ENCODE data around the gene LSM3. TPM values are rescaled to one million over a fixed set of nuclear protein-coding genes. Genes with fewer than 3 reads are reported as not detected.

LSM3 gene
- total and polyA plus RNA-seq, 12 donors = 4.1 to 25.8 (median 9.5) TPM

DNA sequence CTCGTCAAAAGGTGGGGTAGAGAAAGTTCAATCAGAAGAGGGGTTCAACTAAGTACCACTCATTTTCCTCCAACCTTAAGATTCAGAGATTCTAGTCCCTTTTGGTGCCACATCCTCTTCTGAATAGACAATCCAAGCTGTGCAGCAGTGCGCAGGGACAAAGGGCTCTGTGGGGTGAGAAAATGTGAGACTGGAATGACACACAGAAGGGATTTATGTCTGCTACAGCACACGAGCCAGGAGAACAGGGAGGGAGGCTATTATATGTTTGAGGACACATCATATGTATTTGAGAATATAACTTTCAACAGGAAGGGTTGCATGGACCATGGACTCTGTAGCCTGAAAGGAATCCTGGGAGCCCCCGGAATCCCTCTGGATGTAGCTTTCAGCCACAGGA, 33.0 kb downstream of the LSM3 start:
- Histone ChIP-seq H3K27ac (peak overlapping the region in 1 of 5 donors; percentile 36), H3K36me3 (replicated peaks in 1 of 2) (no peaks in the 10 kb centered on the region), H3K4me3 (no peak overlapping the region), H3K4me1 (replicated peaks in 1 of 2) (peaks cover 0 to 13% of the 10 kb centered on the region in 2 donors), H3K9me3 (replicated peaks in 1 of 3) (no peaks in the 10 kb centered on the region), H3K27me3 (no peaks in the 10 kb centered on the region)
- no peak for DNase-seq
- 69 to 80% (median 73%) methylated on average over 4 of the region's 4 CpGs for WGBS, 4 donors
- TF ChIP-seq POLR2A (IDR thresholded peaks at IDR 0.05) = no peak
- TF ChIP-seq, protein P1, sequence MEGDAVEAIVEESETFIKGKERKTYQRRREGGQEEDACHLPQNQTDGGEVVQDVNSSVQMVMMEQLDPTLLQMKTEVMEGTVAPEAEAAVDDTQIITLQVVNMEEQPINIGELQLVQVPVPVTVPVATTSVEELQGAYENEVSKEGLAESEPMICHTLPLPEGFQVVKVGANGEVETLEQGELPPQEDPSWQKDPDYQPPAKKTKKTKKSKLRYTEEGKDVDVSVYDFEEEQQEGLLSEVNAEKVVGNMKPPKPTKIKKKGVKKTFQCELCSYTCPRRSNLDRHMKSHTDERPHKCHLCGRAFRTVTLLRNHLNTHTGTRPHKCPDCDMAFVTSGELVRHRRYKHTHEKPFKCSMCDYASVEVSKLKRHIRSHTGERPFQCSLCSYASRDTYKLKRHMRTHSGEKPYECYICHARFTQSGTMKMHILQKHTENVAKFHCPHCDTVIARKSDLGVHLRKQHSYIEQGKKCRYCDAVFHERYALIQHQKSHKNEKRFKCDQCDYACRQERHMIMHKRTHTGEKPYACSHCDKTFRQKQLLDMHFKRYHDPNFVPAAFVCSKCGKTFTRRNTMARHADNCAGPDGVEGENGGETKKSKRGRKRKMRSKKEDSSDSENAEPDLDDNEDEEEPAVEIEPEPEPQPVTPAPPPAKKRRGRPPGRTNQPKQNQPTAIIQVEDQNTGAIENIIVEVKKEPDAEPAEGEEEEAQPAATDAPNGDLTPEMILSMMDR (IDR thresholded peaks at IDR 0.05) = no peak
- intact Hi-C loops (cut with DNase I) = no loop called here

DNA sequence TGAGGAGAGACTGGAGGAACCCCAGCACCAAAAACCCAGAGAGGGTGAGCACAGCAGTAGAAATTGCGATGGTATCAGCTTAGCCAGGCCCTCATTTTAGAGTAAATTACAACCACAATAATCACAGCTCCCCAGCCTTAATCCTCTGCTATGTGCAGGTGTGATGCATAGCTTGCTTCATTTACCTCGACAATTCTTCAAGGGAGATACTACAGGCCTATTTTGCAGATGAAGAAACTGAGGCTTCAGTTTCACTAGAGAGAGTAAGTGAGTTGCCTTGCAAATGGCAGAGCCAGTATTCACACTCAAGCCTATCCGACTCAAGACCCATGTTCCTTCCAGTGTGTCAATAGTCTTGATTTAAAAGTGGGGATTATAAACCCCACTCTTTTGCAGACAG, 33.4 kb downstream of the LSM3 start:
- Histone ChIP-seq H3K27me3 (no peaks in the 10 kb centered on the region), H3K27ac (no peak overlapping the region), H3K4me3 (no peak overlapping the region), H3K4me1 (replicated peaks in 1 of 2) (peaks cover 0 to 13% of the 10 kb centered on the region in 2 donors), H3K36me3 (replicated peaks in 1 of 2) (no peaks in the 10 kb centered on the region), H3K9me3 (replicated peaks in 1 of 3) (no peaks in the 10 kb centered on the region)
- intact Hi-C loops (cut with DNase I) = no loop called here
- TF ChIP-seq, protein P1 (IDR thresholded peaks at IDR 0.05) = no peak
- no peak for TF ChIP-seq POLR2A (IDR thresholded peaks at IDR 0.05)
- 85 to 100% (median 95%) methylated on average over 3 of the region's 3 CpGs for WGBS, 4 donors
- no peak for DNase-seq

DNA sequence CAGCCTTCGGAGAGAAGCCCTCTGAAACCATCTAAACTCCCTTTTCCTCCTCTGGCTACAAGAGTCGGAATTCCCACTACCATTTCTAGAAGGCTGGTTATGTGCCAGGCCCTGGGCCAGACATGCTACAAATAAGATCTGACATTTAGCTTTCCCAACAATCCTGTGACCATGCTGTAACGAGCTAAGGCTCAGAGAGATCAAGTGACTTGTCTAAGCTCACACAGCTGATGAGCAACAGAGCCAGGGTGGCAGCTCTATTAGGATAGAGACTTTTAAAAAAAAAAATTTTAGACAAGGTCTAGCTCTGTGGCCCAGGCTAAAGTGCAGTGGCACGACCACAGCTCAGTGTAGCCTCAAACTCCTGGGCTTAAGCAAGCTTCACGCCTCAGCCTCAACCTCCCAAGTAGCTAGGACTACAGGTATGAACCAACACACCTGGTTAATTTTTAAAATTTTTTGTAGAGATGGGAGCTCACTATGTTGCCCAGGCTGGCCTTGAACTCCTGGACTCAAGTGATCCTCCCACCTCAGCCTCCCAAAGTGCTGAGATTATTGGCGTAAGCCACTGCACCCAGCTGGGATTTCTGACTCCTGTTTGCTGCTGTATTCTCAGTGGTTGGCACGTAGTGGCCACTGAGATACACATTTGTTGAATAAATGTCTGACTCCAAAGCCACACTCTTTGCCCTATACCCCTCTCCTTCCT, 34.6 kb downstream of the LSM3 start:
- H3K36me3 ChIP-seq (replicated peaks in 1 of 2) = no peaks in the 10 kb centered on the region
- TF ChIP-seq, protein P1 (IDR thresholded peaks at IDR 0.05) = no peak
- no peak for TF ChIP-seq POLR2A (IDR thresholded peaks at IDR 0.05)
- H3K27me3 ChIP-seq = no peaks in the 10 kb centered on the region
- H3K4me1 ChIP-seq (replicated peaks in 1 of 2) = peaks cover 0 to 13% of the 10 kb centered on the region in 2 donors
- H3K9me3 ChIP-seq (replicated peaks in 1 of 3) = no peaks in the 10 kb centered on the region
- WGBS, 4 donors = 94 to 97% (median 95%) methylated on average over 7 of the region's 7 CpGs
- no peak overlapping the region for H3K27ac ChIP-seq
- H3K4me3 ChIP-seq = no peak overlapping the region
- intact Hi-C loops (cut with DNase I) = no loop called here
- DNase-seq = no peak

DNA sequence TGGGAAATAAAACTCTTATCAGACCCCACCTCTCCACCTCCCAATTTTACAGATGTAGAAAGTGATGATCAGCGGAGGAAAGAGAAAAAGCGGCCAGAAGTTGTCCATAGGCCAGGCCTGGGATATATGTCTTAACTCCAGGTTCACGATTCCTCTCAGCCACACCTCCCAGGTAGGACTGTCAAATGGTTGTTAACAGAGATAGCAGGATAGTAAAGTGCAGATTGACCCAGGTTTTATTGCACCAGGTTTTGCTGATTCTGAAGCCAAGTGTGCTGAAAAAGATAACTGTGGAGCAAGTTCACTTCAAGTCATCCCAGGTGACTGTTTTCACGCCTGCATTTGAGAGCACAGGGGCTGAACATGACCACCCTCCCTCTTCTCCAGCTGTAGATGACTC, 36.1 kb downstream of the LSM3 start:
- Histone ChIP-seq H3K9me3 (replicated peaks in 1 of 3) (no peaks in the 10 kb centered on the region), H3K4me3 (no peak overlapping the region), H3K27ac (no peak overlapping the region), H3K4me1 (replicated peaks in 1 of 2) (peaks cover 0 to 13% of the 10 kb centered on the region in 2 donors), H3K27me3 (no peaks in the 10 kb centered on the region), H3K36me3 (replicated peaks in 1 of 2) (no peaks in the 10 kb centered on the region)
- DNase-seq = no peak
- 94 to 100% (median 96%) methylated on average over 4 of the region's 4 CpGs for WGBS, 4 donors
- TF ChIP-seq, protein P1 (IDR thresholded peaks at IDR 0.05) = no peak
- TF ChIP-seq POLR2A (IDR thresholded peaks at IDR 0.05) = no peak
- intact Hi-C loops (cut with DNase I) = no loop called here

Measured in adrenal gland (tissue), 12 donors.